GM19372 (cell line): ENCODE results near the gene CMPK2.
"Not testable (repeated sequence)": the region's sequence is repeated elsewhere in the genome, so short reads cannot be mapped to it uniquely, and the experiment has no call there.

Experiments
- ATAC-seq: cut with Tn5 transposase; IDR thresholded peaks from one replicate; pipeline ENCODE4 v1.9.1; 2021; ENCODE audit warnings: mild to moderate bottlenecking, low read depth, moderate library complexity; ENCODE audit not compliant: unreplicated experiment

CMPK2 gene

GRCh38 chr2:6881516-6881915, 15.8 kb upstream of the CMPK2 start:
- no peak for ATAC-seq

DNA sequence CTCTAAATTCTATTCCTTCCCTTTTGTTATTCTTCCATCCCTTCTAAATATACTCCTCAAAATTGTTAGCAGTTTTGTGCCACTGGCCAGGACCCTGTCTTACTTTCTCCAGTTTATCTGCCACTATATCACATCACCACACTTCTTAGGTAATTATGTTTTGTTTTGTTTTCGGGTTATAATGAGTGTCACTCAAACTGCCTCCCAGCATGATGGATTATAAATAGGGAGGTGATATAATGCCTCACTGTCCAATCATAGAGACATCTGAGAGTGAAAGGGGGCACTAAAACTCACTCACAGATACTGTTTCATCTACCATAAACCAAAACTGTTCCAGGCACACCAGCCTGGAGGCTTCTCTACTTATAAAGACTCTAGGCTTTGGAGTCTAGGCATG, 15.3 kb upstream of the CMPK2 start:
- no peak for ATAC-seq

- no peak for ATAC-seq
Observed at GRCh38 chr2:6880200-6880733, 14.6 kb upstream of the CMPK2 start.

GRCh38 chr2:6879011-6879410, 13.3 kb upstream of the CMPK2 start:
- ATAC-seq = no peak

DNA sequence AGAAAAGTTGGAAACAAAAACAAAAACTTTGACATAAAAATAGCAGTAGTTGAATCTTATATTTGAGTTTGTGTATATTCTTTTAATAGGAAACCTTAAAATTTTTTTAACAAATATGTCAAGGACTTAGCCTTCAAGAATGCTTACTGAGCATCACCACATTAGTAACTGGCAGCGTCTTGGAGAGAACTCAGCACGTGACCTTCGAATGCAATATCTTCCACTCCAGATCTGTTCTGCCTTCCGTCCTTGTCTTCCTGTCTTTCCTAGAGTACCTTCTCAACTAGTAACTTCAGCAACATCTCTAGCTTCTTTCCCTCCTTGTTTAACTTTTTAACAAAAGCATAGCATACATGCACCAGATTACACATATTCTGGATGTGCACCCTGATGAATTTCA, 12.8 kb upstream of the CMPK2 start:
- ATAC-seq = no peak

DNA sequence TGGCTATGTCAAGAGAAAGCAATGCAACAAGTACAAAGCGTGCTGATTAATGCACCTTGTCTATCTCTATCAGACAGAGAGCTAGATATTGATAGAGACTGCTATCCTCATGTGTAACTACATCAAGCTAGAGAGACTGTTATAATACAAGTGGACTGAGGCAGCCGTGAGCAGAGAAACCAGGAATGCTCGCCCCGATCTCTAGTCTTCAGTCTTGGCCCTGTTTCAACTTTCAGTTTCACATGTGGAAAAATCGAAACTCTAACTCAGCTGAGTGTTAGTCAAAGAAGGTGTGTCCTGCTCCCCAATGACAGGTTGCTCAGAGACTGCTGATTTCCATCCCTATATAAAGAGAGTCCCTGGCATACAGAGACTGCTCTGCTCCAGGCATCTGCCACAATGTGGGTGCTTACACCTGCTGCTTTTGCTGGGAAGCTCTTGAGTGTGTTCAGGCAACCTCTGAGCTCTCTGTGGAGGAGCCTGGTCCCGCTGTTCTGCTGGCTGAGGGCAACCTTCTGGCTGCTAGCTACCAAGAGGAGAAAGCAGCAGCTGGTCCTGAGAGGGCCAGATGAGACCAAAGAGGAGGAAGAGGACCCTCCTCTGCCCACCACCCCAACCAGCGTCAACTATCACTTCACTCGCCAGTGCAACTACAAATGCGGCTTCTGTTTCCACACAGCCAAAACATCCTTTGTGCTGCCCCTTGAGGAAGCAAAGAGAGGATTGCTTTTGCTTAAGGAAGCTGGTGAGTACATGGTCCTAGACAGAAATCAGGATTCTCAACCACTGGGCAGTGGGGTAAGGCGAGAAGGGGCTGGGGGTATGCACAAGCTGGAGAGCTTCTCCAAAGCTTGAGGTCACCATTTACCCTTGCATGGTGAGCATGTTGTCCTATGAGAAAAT, 11.9 kb upstream of the CMPK2 start, which contains the start of gene RSAD2:
TSS of gene RSAD2 (plus strand) at position 376 of the 903 bp plus-strand sequence. CDS start at position 400, 24 bp downstream.
- no peak for ATAC-seq

DNA sequence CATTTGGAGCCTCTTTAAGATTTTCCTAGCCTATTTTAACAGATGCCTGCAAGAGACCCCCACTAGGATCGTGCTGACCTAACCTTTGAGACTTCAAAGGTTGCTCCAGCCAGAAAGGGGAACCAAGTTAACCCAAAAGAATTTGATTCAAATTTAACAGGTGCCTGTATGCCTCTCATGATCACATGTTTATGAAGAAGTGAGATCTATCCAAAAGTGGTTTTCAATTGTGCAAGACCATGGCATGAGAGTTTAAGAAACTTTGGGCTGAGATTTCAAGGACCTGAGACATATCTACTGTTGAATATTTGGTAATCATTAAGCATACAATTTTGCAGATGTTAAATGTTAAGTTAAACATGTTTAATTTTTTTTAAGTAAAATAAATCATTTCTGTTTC, 10.6 kb upstream of the CMPK2 start:
- no peak for ATAC-seq

GRCh38 chr2:6874032-6874431, 8.3 kb upstream of the CMPK2 start:
- ATAC-seq = no peak

DNA sequence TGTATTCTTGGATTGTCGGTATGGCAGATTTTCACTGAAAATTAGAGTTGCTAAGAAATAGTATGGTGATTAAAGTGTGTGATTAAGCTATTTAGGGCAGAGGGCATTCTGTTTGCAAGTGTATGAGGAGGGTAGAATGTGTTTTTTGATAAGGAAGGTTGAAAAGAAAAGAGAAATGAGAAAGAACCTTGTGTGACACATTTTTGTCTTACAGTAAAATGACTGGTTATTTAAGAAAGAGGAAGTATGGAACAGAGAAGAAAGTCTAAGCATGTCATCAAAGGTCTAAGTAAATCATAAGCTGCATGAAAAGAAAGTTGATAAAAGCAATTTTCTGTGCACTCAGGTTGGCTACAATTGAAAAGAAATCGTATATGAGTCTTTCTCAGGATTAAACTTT, 6.7 kb upstream of the CMPK2 start:
- no peak for ATAC-seq

DNA sequence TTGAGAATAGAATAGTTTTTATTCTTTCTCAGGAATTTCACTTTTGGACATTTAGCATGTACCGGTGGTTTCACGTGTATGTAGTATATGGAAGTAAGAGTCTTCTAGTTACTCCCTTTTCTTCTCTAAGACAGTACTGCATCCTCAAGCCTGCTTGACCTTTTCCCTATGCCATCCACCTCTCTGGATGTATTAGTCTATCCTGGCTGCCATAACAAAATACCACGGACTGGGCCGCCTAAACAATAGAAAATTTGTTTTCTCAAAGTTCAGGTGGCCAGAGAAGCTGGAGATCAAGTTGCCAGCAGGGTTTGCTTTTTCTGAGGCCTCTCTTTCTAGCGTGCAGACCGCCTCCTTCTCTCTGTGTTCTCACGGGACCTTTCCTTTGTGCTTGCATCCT, 1.3 kb upstream of the CMPK2 start:
- ATAC-seq = no peak

- peak; percentile 34 for ATAC-seq
Observed at GRCh38 chr2:6866275-6866671, 566 bp upstream of the CMPK2 start.

DNA sequence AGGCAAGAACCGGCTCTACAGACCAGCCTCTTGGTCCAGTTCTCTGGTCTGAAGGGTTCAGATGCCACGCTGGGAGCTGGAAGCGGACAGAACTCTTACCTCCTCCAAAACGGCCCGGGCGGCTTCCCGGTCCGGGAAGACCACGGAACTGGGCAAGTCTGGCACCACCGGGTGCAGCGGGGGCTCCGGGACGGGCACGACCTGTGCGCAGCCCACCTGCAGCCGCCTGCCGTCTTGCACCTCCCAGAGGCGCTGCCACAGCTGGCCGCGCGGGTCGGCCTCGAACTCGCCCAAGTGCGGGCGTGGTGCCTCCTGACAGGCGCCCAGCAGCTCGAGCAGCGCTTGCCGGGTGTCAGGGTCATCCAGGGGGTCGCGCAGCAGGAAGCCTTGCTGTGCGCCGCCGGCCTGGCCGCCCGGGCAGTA, 773 bp downstream of the CMPK2 start:
- ATAC-seq = peak; percentile 2

- ATAC-seq = no peak
Observed at GRCh38 chr2:6864231-6864754, 1.4 kb downstream of the CMPK2 start.

GRCh38 chr2:6863792-6864191, 1.9 kb downstream of the CMPK2 start:
- ATAC-seq = no peak

DNA sequence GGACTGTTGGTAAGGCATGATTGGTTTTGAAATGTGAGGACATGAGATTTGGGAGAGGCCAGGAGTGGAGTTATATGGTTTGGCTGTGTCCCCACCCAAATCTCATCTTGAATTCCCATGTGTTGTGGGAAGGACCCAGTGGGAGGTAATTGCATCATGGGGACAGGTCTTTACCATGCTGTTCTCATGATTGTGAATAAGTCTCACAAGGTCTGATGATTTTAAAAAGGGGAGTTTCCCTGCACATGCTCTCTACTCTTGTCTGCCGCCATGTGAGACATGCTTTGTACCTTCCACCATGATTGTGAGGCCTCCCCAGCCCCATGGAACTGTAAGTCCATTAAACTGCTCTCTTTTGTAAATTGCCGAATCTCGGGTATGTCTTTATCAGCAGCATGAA, 5.4 kb downstream of the CMPK2 start:
- ATAC-seq = no peak

GRCh38 chr2:6858466-6859027, 7.2 kb downstream of the CMPK2 start:
- ATAC-seq = not testable (repeated sequence)

DNA sequence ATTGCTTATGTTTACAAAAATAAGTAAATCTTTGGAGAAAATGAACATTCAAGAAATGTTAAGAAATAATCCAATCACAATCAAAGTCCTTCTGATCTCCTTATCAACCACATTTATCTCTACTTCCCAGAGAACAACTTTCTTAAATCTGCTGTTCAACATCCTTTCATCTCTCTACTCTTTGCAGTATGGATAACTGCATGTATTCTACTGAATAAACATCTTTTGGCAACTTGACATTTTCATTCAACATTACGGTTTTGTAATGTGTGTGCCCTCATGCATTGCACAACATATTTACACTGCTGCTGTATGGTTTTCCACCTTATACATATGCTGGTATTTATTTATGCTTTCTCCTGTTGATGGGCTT, 9.2 kb downstream of the CMPK2 start:
- no peak for ATAC-seq

GRCh38 chr2:6855860-6856547, 9.7 kb downstream of the CMPK2 start:
- ATAC-seq = no peak

DNA sequence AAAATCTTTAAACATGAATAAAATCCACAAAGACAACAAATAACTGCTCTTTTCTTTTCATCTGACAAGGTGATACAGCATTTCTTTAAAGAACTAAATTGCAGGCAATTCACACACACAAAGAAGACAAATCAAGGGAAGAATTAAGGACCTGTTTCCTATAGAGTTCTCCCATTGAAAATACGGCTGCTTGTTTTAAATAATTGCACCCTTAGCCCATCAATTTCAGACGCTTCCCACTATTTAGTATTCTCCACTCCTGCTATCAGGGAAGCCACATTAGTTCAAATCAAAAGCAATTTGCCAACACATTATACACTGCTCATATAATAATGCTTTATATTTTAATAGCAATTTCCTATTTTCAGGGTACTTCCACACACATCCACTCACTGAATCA, 11.3 kb downstream of the CMPK2 start:
- ATAC-seq = no peak

DNA sequence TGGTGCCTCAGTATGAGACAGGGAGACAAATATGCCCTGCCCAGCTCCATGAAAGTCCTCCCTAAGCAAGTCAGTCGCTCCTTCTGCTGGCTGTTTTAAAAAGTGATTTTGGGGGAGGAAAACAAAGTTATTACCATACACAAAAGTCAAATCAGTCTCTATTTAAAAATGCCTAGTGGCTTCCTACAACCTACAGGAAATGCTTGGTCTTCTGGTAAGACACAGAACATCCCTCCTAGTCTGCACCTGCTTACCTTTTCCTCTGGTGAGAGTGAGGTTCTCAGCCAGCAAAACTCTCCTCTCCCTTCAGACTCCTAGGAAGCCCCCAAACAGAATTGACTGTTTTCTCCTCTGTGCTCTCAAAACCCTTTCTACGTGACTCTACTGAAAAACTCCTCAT, 13.5 kb downstream of the CMPK2 start:
- no peak for ATAC-seq
